ENCODE measurements around the gene LENG9. TPM values are rescaled to one million over a fixed set of nuclear protein-coding genes. Genes with fewer than 3 reads are reported as not detected.

The LENG9 gene
- total and polyA plus RNA-seq, 4 donors: 1.8 to 13.8 (median 8.2) TPM

GRCh38 chr19:54422136-54422535 lies 41.4 kb downstream of the LENG9 start:
- ATAC-seq (ENCODE audit: insufficient read depth, low FRiP score) (no peak), DNase-seq (no peak)
- Histone ChIP-seq H3K4me3 (no peak overlapping the region), H3K36me3 (ENCODE audit: control insufficient read depth in 4 of 4, insufficient read depth in 4 of 4, low read length in 4 of 4) (no peaks in the 10 kb centered on the region), H3K27ac (ENCODE audit: low read depth in 1 of 2, low read length in 1 of 2) (no peak overlapping the region), H3K9me3 (ENCODE audit: control insufficient read depth in 4 of 4, insufficient read depth in 3 of 4, low read length in 3 of 4) (peaks cover 0 to 3% (median 0%) of the 10 kb centered on the region in 4 donors), H3K4me1 (ENCODE audit: control insufficient read depth in 5 of 5, insufficient read depth in 5 of 5, low read length in 5 of 5) (peaks cover 0 to 15% (median 2%) of the 10 kb centered on the region in 5 donors), H3K27me3 (ENCODE audit: control insufficient read depth in 3 of 3, insufficient read depth in 3 of 3, low read length in 2 of 3) (peaks cover 6 to 10% (median 8%) of the 10 kb centered on the region in 3 donors), H3K9ac (ENCODE audit: insufficient read depth in 1 of 2, low read length in 2 of 2) (no peak overlapping the region)
- WGBS, 2 donors: 78 to 79% methylated on average over 20 of the region's 20 CpGs
- TF ChIP-seq CTCF (IDR thresholded peaks at IDR 0.05; ENCODE audit: control extremely low read depth, extremely low read depth): no peak

GRCh38 chr19:54421521-54421920 lies 42.1 kb downstream of the LENG9 start:
- no peak for ATAC-seq (ENCODE audit: insufficient read depth, low FRiP score)
- no peak for TF ChIP-seq CTCF (IDR thresholded peaks at IDR 0.05; ENCODE audit: control extremely low read depth, extremely low read depth)
- DNase-seq: no peak
- Histone ChIP-seq H3K4me3 (no peak overlapping the region), H3K27me3 (ENCODE audit: control insufficient read depth in 3 of 3, insufficient read depth in 3 of 3, low read length in 2 of 3) (peaks cover 8 to 15% (median 12%) of the 10 kb centered on the region in 3 donors), H3K9ac (ENCODE audit: insufficient read depth in 1 of 2, low read length in 2 of 2) (no peak overlapping the region), H3K36me3 (ENCODE audit: control insufficient read depth in 4 of 4, insufficient read depth in 4 of 4, low read length in 4 of 4) (no peaks in the 10 kb centered on the region), H3K4me1 (ENCODE audit: control insufficient read depth in 5 of 5, insufficient read depth in 5 of 5, low read length in 5 of 5) (peaks cover 0 to 17% (median 4%) of the 10 kb centered on the region in 5 donors), H3K9me3 (ENCODE audit: control insufficient read depth in 4 of 4, insufficient read depth in 3 of 4, low read length in 3 of 4) (peaks cover 0 to 6% (median 0%) of the 10 kb centered on the region in 4 donors), H3K27ac (ENCODE audit: low read depth in 1 of 2, low read length in 1 of 2) (no peak overlapping the region)
- WGBS, 2 donors: 79 to 92% methylated on average over 7 of the region's 7 CpGs

DNA sequence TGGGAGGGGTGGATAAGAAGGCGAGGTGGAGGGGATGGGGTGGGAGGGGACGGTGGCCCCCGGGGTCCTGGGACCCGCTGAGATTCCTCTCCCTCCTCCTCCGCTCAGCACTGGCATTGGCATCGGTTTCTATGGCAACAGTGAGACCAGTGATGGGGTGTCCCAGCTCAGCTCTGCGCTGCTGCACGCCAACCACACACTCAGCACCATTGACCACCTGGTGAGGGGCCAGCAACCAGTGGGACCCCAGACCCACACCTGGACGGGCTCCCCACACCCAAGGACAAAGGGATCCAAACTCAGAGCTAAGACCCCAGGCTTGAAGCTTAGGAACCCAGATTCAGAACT lies 42.4 kb downstream of the LENG9 start:
- Histone ChIP-seq H3K27me3 (ENCODE audit: control insufficient read depth in 3 of 3, insufficient read depth in 3 of 3, low read length in 2 of 3) (peaks cover 8 to 16% (median 15%) of the 10 kb centered on the region in 3 donors), H3K9me3 (ENCODE audit: control insufficient read depth in 4 of 4, insufficient read depth in 3 of 4, low read length in 3 of 4) (peaks cover 0 to 6% (median 0%) of the 10 kb centered on the region in 4 donors), H3K4me3 (no peak overlapping the region), H3K9ac (ENCODE audit: insufficient read depth in 1 of 2, low read length in 2 of 2) (no peak overlapping the region), H3K4me1 (ENCODE audit: control insufficient read depth in 5 of 5, insufficient read depth in 5 of 5, low read length in 5 of 5) (peaks cover 0 to 17% (median 5%) of the 10 kb centered on the region in 5 donors), H3K27ac (ENCODE audit: low read depth in 1 of 2, low read length in 1 of 2) (no peak overlapping the region), H3K36me3 (ENCODE audit: control insufficient read depth in 4 of 4, insufficient read depth in 4 of 4, low read length in 4 of 4) (no peaks in the 10 kb centered on the region)
- 41 to 57% methylated on average over 9 of the region's 9 CpGs for WGBS, 2 donors
- ATAC-seq (ENCODE audit: insufficient read depth, low FRiP score) (no peak), DNase-seq (no peak)
- TF ChIP-seq CTCF (IDR thresholded peaks at IDR 0.05; ENCODE audit: control extremely low read depth, extremely low read depth): no peak
